ENCODE data around the gene FZR1.

DNA sequence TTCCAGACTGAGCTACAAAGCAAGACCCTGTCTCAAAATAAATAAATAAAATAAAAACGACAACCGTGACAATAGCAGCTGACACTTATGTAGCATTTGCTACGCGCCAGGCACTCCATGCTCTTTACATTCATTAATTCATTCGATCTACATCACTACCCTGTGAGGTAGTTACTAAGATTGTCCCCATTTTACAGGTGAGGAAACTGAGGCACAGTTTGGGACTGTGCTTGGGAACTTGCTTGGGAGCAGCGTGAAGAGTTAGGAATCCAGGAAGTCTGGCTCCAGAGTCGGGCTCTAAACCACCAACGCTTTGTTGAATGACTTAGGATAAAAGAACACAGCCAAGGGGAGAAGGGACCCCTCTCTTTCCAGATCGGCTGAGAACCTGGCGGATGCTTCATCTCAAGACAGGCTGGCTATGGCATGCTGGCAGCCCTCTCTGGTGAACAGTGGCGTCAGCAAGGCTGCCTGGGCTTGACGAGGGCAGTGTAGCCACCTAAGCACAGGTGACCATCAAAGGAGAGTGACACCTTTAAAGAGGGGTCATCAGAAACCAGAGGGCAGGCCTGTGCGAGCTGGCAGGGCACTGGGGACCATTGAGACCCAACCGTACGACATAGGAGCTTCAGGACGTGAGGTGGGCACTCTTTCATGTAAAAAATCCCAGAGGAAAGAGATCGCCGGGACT lies 6.2 kb upstream of the FZR1 start:
- TF ChIP-seq, protein P1, sequence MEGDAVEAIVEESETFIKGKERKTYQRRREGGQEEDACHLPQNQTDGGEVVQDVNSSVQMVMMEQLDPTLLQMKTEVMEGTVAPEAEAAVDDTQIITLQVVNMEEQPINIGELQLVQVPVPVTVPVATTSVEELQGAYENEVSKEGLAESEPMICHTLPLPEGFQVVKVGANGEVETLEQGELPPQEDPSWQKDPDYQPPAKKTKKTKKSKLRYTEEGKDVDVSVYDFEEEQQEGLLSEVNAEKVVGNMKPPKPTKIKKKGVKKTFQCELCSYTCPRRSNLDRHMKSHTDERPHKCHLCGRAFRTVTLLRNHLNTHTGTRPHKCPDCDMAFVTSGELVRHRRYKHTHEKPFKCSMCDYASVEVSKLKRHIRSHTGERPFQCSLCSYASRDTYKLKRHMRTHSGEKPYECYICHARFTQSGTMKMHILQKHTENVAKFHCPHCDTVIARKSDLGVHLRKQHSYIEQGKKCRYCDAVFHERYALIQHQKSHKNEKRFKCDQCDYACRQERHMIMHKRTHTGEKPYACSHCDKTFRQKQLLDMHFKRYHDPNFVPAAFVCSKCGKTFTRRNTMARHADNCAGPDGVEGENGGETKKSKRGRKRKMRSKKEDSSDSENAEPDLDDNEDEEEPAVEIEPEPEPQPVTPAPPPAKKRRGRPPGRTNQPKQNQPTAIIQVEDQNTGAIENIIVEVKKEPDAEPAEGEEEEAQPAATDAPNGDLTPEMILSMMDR (IDR thresholded peaks at IDR 0.05 in 8 of 11, conservative IDR thresholded peaks at IDR 0.05 in 3 of 11) = no peak
- TF ChIP-seq POLR2AphosphoS5 (IDR thresholded peaks at IDR 0.05) (no peak), POLR2A (IDR thresholded peaks at IDR 0.05) (no peak)

All from spleen (tissue), 7 donors.